Liver (tissue), 9 donors: ENCODE results near the gene CCDC200. TPM values are rescaled to one million over a fixed set of nuclear protein-coding genes. Genes with fewer than 3 reads are reported as not detected.

Source experiments
- DNase-seq: peaks from one replicate; pipeline ENCODE4 v3.0.0-alpha.2; 2017; ENCODE audit warnings: low spot score
- H3K27ac ChIP-seq, 2 donors: one replicate each; pipeline ENCODE4 v1.7.0; 2013; ENCODE audit warnings: inconsistent platforms in 2 of 2, low read length in 2 of 2, control low read depth in 1 of 2, low read depth in 1 of 2, mild to moderate bottlenecking in 1 of 2
- H3K27me3 ChIP-seq, 4 donors: one replicate each; pipeline versions ENCODE4 v1.6.1 to v1.7.0; 2013; ENCODE audit warnings: low read length in 3 of 4, inconsistent platforms in 1 of 4, mild to moderate bottlenecking in 1 of 4, moderate library complexity in 1 of 4; ENCODE audit not compliant: control insufficient read depth in 4 of 4, insufficient read depth in 4 of 4
- H3K36me3 ChIP-seq, 4 donors: one replicate each; pipeline versions ENCODE4 v1.6.1 to v1.7.0; 2013; ENCODE audit warnings: low read length in 3 of 4, mild to moderate bottlenecking in 3 of 4, low read depth in 1 of 4, moderate library complexity in 1 of 4; ENCODE audit not compliant: control insufficient read depth in 4 of 4, insufficient read depth in 3 of 4
- H3K4me1 ChIP-seq, 4 donors: one replicate each; pipeline versions ENCODE4 v1.6.1 to v1.7.0; 2013; ENCODE audit warnings: low read length in 3 of 4, mild to moderate bottlenecking in 3 of 4, moderate library complexity in 1 of 4; ENCODE audit not compliant: control insufficient read depth in 4 of 4, insufficient read depth in 4 of 4
- H3K4me3 ChIP-seq, 3 donors: one replicate each; pipeline versions ENCODE4 v1.6.1 to v1.7.0; 2013; ENCODE audit warnings: low read length in 3 of 3, control low read depth in 1 of 3, low read depth in 1 of 3, mild to moderate bottlenecking in 1 of 3
- H3K9ac ChIP-seq, 2 donors: one replicate each; pipeline ENCODE4 v1.7.0; 2013; ENCODE audit warnings: low read length in 2 of 2, mild to moderate bottlenecking in 2 of 2, moderate library complexity in 2 of 2, control low read depth in 1 of 2, low read depth in 1 of 2
- H3K9me3 ChIP-seq, 4 donors: one replicate each; pipeline versions ENCODE4 v1.6.1 to v1.7.0; 2013; ENCODE audit warnings: low read length in 3 of 4; ENCODE audit not compliant: control insufficient read depth in 4 of 4
- EGR1 ChIP-seq, 2 donors: IDR thresholded peaks; 2 replicates each; pipeline ENCODE4 v1.6.1; 2016 to 2018; ENCODE audit warnings: antibody characterized with exemption in 2 of 2, low read depth in 2 of 2
- FOXA1 ChIP-seq: IDR thresholded peaks from 2 replicates; pipeline ENCODE4 v1.6.1; 2016; ENCODE audit warnings: antibody characterized with exemption
- FOXA2 ChIP-seq: IDR thresholded peaks from 2 replicates; pipeline ENCODE4 v1.6.1; 2016; ENCODE audit warnings: antibody characterized with exemption
- GABPA ChIP-seq, 2 donors: IDR thresholded peaks in 1 of 2; conservative IDR thresholded peaks in 1 of 2; 2 replicates each; pipeline ENCODE4 v1.6.1; 2016; ENCODE audit warnings: antibody characterized with exemption in 2 of 2, mild to moderate bottlenecking in 1 of 2, moderate library complexity in 1 of 2
- HNF4A ChIP-seq, 2 donors: conservative IDR thresholded peaks; 2 replicates each; pipeline ENCODE4 v1.6.1; 2016; ENCODE audit warnings: antibody characterized with exemption in 2 of 2, mild to moderate bottlenecking in 2 of 2
- HNF4G ChIP-seq: IDR thresholded peaks from 2 replicates; pipeline ENCODE4 v1.6.1; 2016; ENCODE audit warnings: antibody characterized with exemption
- JUND ChIP-seq, 2 donors: IDR thresholded peaks; 2 replicates each; pipeline ENCODE4 v1.6.1; 2016; ENCODE audit warnings: antibody characterized with exemption in 2 of 2
- RAD21 ChIP-seq, 2 donors: IDR thresholded peaks; 2 replicates each; pipeline ENCODE4 v1.6.1; 2016; ENCODE audit warnings: antibody characterized with exemption in 2 of 2, mild to moderate bottlenecking in 2 of 2
- RXRA ChIP-seq, 2 donors: IDR thresholded peaks; 2 replicates each; pipeline ENCODE4 v1.6.1; 2017 to 2018; ENCODE audit warnings: antibody characterized with exemption in 2 of 2, mild to moderate bottlenecking in 1 of 2
- SP1 ChIP-seq: IDR thresholded peaks from 2 replicates; pipeline ENCODE4 v1.6.1; 2018; ENCODE audit warnings: antibody characterized with exemption, mild to moderate bottlenecking
- TAF1 ChIP-seq: conservative IDR thresholded peaks from 2 replicates; pipeline ENCODE4 v1.6.1; 2016; ENCODE audit warnings: antibody characterized with exemption, mild to moderate bottlenecking
- WGBS: extraction: QIAGEN DNeasy Blood & Tissue Kit; methylation state at CpG from one replicate; pipeline ENCODE4 v1.1.7; 2013; 5-methylcytosine and 5-hydroxymethylcytosine counted together
- polyA plus RNA-seq, 2 donors: library from polyadenylated mRNA; stranded (reverse) in 1 of 2; unstranded in 1 of 2; fragments of 200-250 nt in 1 of 2; fragments of >200 nt in 1 of 2; fragmentation: Nextera tagmentation in 1 of 2; extraction: Ambion mirVana in 1 of 2; gene quantifications; one replicate each; pipeline versions ENCODE4 v1.2.1 to v1.2.3, GENCODE V29; 2013 to 2015
- total RNA-seq, 2 donors: library from RNA; depleted of rRNA; stranded (reverse); fragments of >200 nt; gene quantifications; one replicate each; pipeline ENCODE4 v1.2.3, GENCODE V29; 2014
- TF ChIP-seq, protein P1 (sequence below): IDR thresholded peaks from 2 replicates; pipeline ENCODE4 v1.6.1; 2016; ENCODE audit warnings: antibody characterized with exemption
- TF ChIP-seq, protein P2 (sequence below): IDR thresholded peaks from 2 replicates; pipeline ENCODE4 v1.6.1; 2016; ENCODE audit warnings: antibody characterized with exemption
- TF ChIP-seq, protein P3 (sequence below): IDR thresholded peaks from 2 replicates; pipeline ENCODE4 v1.6.1; 2016; ENCODE audit warnings: antibody characterized with exemption
- TF ChIP-seq, protein P4 (sequence below): fragments of 150-350 bp; IDR thresholded peaks from 2 replicates; pipeline ENCODE4 v1.5.1; 2017; ENCODE audit warnings: improper control_type of control experiment, low read depth, low read length; ENCODE audit not compliant: missing input control
- donor health status: healthy.
- donor health status: healthy.
- donor health status: healthy.
- donor health status: healthy.
- donor health status: healthy.

The CCDC200 gene
- total and polyA plus RNA-seq, 4 donors = 1.3 TPM; not detected in 3

DNA sequence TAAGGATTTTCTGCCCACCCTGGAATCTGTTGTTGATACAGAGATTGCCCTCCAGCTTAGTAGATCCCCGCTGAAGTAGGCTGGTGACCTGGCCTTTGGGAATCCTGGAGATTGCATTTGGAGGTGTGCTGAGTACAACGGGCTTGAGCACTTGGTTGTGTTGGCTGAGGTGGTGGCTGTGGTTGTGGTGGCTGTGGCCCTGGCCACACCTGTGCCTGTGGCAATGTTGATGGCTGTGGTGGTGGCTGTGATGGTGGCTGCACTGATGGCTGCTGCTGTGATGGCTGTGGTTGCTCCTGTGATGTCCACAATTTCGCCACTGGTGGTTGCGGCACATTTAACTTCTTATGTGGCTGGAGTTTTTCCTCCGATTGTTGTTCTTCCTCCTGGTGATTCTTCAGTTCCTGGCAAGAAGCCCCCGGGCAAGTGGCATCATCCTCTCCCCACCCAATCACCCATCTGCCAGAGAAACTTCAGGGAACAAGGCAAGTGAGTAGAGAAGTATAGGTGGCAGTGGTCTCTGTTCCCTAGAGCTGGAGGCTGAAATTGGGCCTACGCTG, 4.2 kb downstream of the CCDC200 start:
- WGBS = 94% methylated on average over 7 of the region's 7 CpGs
- Histone ChIP-seq H3K9me3 (no peaks in the 10 kb centered on the region), H3K36me3 (peaks cover 0 to 4% (median 1%) of the 10 kb centered on the region in 4 donors), H3K9ac (no peak overlapping the region), H3K4me1 (no peaks in the 10 kb centered on the region), H3K4me3 (no peak overlapping the region), H3K27ac (no peak overlapping the region), H3K27me3 (no peaks in the 10 kb centered on the region)
- TF ChIP-seq, protein P1, sequence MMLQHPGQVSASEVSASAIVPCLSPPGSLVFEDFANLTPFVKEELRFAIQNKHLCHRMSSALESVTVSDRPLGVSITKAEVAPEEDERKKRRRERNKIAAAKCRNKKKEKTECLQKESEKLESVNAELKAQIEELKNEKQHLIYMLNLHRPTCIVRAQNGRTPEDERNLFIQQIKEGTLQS = no peak
- TF ChIP-seq, protein P2, sequence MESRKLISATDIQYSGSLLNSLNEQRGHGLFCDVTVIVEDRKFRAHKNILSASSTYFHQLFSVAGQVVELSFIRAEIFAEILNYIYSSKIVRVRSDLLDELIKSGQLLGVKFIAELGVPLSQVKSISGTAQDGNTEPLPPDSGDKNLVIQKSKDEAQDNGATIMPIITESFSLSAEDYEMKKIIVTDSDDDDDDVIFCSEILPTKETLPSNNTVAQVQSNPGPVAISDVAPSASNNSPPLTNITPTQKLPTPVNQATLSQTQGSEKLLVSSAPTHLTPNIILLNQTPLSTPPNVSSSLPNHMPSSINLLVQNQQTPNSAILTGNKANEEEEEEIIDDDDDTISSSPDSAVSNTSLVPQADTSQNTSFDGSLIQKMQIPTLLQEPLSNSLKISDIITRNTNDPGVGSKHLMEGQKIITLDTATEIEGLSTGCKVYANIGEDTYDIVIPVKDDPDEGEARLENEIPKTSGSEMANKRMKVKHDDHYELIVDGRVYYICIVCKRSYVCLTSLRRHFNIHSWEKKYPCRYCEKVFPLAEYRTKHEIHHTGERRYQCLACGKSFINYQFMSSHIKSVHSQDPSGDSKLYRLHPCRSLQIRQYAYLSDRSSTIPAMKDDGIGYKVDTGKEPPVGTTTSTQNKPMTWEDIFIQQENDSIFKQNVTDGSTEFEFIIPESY = no peak
- no peak for TF ChIP-seq SP1
- TF ChIP-seq, protein P3, sequence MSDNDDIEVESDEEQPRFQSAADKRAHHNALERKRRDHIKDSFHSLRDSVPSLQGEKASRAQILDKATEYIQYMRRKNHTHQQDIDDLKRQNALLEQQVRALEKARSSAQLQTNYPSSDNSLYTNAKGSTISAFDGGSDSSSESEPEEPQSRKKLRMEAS = no peak
- TF ChIP-seq FOXA1 = no peak
- no peak for TF ChIP-seq FOXA2
- TF ChIP-seq HNF4G = no peak
- no peak for DNase-seq

DNA sequence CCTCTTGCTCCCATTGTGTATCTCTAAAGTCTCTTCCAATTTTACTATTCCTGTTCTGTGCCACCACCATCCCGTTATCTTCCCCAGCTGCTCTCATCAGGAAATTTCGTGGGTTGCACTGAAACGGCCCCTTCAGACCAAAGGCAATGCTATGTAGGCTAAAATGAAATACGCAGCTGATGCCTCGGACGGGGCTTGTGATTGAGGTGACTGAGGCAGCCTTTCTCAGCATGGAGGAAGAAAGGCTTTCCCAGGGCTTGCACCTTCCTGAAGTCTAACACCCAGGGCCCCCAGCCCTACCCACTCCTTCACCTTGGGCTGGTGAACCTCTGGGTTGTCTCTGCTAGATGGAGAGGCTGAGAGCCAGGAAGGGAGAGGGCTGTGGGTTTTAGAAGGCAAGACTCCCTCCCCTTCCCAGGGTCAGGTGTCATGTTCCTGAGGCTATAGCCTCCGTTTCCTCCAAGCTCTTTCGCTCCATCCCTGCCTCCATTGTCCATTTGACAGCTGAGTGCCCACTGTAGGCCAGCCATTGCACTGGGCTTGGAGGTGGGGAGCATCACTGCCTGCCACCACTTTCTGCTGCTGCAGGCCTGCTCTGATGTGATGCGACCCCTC, 7.8 kb downstream of the CCDC200 start:
- Histone ChIP-seq H3K27me3 (no peaks in the 10 kb centered on the region), H3K36me3 (peaks cover 0 to 12% (median 3%) of the 10 kb centered on the region in 4 donors), H3K27ac (no peak overlapping the region), H3K4me1 (peaks cover 8 to 19% (median 16%) of the 10 kb centered on the region in 4 donors), H3K4me3 (no peak overlapping the region), H3K9ac (no peak overlapping the region), H3K9me3 (no peaks in the 10 kb centered on the region)
- no peak for DNase-seq
- TF ChIP-seq HNF4A (conservative IDR thresholded peaks at IDR 0.05) (no peak), EGR1 (IDR thresholded peaks at IDR 0.05; ENCODE audit: low read depth in 2 of 2) (no peak), RXRA (IDR thresholded peaks at IDR 0.05) (no peak), GABPA (IDR thresholded peaks at IDR 0.05 in 1 of 2, conservative IDR thresholded peaks at IDR 0.05 in 1 of 2) (no peak), RAD21 (IDR thresholded peaks at IDR 0.05) (no peak), FOXA1 (no peak), FOXA2 (no peak), TAF1 (no peak), JUND (IDR thresholded peaks at IDR 0.05) (no peak)
- TF ChIP-seq, protein P3 = no peak
- TF ChIP-seq, protein P1 = no peak
- TF ChIP-seq, protein P4, sequence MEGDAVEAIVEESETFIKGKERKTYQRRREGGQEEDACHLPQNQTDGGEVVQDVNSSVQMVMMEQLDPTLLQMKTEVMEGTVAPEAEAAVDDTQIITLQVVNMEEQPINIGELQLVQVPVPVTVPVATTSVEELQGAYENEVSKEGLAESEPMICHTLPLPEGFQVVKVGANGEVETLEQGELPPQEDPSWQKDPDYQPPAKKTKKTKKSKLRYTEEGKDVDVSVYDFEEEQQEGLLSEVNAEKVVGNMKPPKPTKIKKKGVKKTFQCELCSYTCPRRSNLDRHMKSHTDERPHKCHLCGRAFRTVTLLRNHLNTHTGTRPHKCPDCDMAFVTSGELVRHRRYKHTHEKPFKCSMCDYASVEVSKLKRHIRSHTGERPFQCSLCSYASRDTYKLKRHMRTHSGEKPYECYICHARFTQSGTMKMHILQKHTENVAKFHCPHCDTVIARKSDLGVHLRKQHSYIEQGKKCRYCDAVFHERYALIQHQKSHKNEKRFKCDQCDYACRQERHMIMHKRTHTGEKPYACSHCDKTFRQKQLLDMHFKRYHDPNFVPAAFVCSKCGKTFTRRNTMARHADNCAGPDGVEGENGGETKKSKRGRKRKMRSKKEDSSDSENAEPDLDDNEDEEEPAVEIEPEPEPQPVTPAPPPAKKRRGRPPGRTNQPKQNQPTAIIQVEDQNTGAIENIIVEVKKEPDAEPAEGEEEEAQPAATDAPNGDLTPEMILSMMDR = no peak
- TF ChIP-seq, protein P2 = no peak
- 89% methylated on average over 9 of the region's 9 CpGs for WGBS
